K562 (cell line): Measurements from ENCODE around the gene PTH2.

Source experiments
- ADNP ChIP-seq: fragments of 200-800 bp; sonication (Bioruptor generic); IDR thresholded peaks from 2 replicates; pipeline ENCODE4 v1.6.1; 2016; ENCODE audit warnings: missing genetic modification characterization, missing compliant biosample characterization
- FOXA3 ChIP-seq, 2 experiments: fragments of 450-650 bp in 1 of 2; sonication (generic) in 1 of 2; formaldehyde crosslinking; IDR thresholded peaks in 1 of 2; conservative IDR thresholded peaks in 1 of 2; 2 replicates each; pipeline versions ENCODE4 v1.4.0 to v1.8.0; 2020 to 2022; ENCODE audit warnings: mild to moderate bottlenecking in 2 of 2, missing genetic modification reagents in 1 of 2
- FOXK1 ChIP-seq: sonication (generic); formaldehyde crosslinking; IDR thresholded peaks from 2 replicates; pipeline ENCODE4 v1.8.0; 2022; ENCODE audit warnings: missing genetic modification reagents, mild to moderate bottlenecking, borderline replicate concordance
- HDAC8 ChIP-seq: fragments of 450-650 bp; IDR thresholded peaks from 2 replicates; pipeline ENCODE4 v1.6.1; 2016; ENCODE audit warnings: mild to moderate bottlenecking, missing genetic modification characterization, moderate library complexity, missing compliant biosample characterization
- HNRNPLL ChIP-seq: fragments of 200-400 bp; formaldehyde crosslinking; IDR thresholded peaks from 2 replicates; pipeline ENCODE4 v1.6.1; 2017; ENCODE audit warnings: low read length, low read depth, mild to moderate bottlenecking; ENCODE audit not compliant: poor library complexity, severe bottlenecking
- RCOR1 ChIP-seq, 2 experiments: IDR thresholded peaks; 2 replicates each; pipeline ENCODE4 v1.6.1; 2012; ENCODE audit warnings: low read depth in 2 of 2, low read length in 2 of 2, borderline replicate concordance in 1 of 2, improper control_type of control experiment in 1 of 2
- RFX5 ChIP-seq: IDR thresholded peaks from 2 replicates; pipeline ENCODE4 v1.6.1; 2011; ENCODE audit warnings: low read depth, mild to moderate bottlenecking, improper control_type of control experiment, low read length
- SMARCA5 ChIP-seq: fragments of 450-650 bp; IDR thresholded peaks from 2 replicates; pipeline ENCODE4 v1.6.1; 2016
- TSC22D4 ChIP-seq: fragments of 450-650 bp; IDR thresholded peaks from 2 replicates; pipeline ENCODE4 v1.6.1; 2016; ENCODE audit warnings: missing genetic modification characterization, missing biosample characterization, control low read depth
- ZNF77 ChIP-seq: fragments of 250-450 bp; sonication (Bioruptor Pico); IDR thresholded peaks from 2 replicates; pipeline ENCODE4 v1.5.0; 2020

GRCh38 chr19:49418511-49418910 lies 4.7 kb downstream of the PTH2 start:
- TF ChIP-seq FOXK1 (CRISPR knock-in tag), result no peak
- no peak for TF ChIP-seq SMARCA5
- no peak for TF ChIP-seq TSC22D4 (tag)
- TF ChIP-seq FOXA3 (CRISPR knock-in tag; conservative IDR thresholded peaks at IDR 0.05 in 1 of 2, IDR thresholded peaks at IDR 0.05 in 1 of 2), result no peak
- TF ChIP-seq HDAC8 (tag), result no peak
- TF ChIP-seq ZNF77 (CRISPR knock-in tag), result no peak
- no peak for TF ChIP-seq HNRNPLL
- no peak for TF ChIP-seq RFX5
- TF ChIP-seq RCOR1 (IDR thresholded peaks at IDR 0.05; ENCODE audit: borderline replicate concordance in 1 of 2, low read depth in 2 of 2, low read length in 2 of 2), result no peak
- TF ChIP-seq ADNP, result no peak
